IPS-NIHi11 (cell line): ENCODE measurements around the gene MPC2.

Source experiments
- DNase-seq: peaks from one replicate; pipeline ENCODE4 v3.0.0; 2012; ENCODE audit warnings: mixed read lengths, low spot score

The MPC2 gene

GRCh38 chr1:167936930-167937708 lies at the start of gene MPC2:
Gene MPC2, minus strand, starts transcription at chr1:167937072. Its CDS starts 1,231 bp downstream, at chr1:167935841.
- DNase-seq, result peak; percentile 70

- DNase-seq, result no peak
These were observed 48.1 kb upstream of the MPC2 start for GRCh38 chr1:167984886-167985489.

- no peak for DNase-seq
These were observed 47.0 kb upstream of the MPC2 start for GRCh38 chr1:167983797-167984420.

DNA sequence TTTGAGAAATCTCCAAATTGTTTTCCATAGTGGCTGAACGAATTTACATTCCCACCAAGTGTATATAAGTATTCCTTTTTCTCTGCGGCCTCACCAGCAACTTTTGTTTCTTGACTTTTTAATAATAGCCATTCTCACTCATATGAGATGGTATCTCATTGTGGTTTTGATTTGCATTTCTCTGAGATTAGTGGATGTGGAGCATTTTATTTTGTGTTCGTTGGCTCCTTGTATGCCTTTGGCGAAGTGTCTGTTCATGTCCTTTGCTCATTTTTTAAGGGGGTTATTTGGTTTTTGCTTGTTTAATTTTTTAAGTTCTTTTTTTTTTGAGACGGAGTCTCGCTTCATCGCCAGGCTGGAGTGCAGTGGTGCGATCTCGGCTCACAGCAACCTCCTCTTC lies 45.1 kb upstream of the MPC2 start:
- no peak for DNase-seq

DNA sequence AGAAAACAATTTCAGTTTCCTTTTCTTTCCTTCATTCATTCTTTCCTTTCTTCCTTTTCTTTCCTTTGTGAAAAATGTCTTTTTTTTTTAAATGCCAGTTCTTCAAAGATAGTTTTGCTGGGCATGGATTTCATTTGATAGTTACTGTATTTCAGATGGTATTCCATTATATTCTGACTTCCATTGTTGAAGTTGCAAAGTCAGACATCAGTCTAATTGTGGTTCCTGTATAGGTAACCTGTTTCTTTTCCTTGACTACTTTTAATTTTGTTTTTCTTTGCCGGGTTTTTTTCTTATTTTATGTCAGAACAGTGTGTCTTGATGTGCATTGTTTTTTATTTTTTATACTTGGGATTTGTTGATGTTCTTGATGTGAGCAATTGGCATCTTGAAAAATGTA lies 40.4 kb upstream of the MPC2 start:
- no peak for DNase-seq

GRCh38 chr1:167974698-167975097 lies 37.8 kb upstream of the MPC2 start:
- DNase-seq, result no peak

DNA sequence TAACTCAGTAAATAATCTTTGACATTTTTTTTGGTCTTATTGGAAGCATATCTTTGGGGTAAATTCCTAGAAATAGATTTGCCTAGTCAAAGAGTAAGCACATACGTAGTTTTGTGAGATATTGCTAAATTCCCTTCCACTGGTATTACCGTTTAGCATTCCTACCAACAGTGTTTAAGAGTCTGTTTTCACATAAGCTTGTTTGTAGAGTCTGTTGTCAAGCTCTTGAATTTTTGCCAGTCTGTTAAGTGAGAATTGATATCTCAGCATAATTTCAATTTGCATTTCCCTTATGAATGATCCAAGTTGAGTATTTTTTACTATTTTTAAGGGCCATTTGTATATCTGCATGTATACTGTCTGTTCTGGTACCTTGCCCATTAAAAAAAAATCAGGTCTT lies 37.0 kb upstream of the MPC2 start:
- no peak for DNase-seq

DNA sequence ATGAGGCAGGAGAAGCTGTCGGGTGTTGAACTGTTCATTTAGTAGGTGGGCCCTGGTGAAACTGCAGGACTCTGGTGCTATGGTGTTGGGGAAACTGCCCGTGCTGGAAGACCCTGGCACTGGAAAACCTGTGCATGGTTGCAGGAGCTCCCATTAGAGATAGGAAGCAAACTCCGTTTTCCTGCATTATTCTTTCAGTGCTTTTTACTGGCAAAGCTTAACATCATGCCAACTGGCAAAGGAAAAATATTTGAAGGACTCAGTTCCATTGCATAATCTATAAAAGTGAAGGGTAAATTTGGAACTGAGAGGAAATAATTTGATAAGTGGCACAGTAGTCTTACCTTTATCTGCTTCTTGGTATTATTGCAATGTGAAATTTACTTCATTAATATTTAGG lies 31.7 kb upstream of the MPC2 start:
- DNase-seq, result no peak

DNA sequence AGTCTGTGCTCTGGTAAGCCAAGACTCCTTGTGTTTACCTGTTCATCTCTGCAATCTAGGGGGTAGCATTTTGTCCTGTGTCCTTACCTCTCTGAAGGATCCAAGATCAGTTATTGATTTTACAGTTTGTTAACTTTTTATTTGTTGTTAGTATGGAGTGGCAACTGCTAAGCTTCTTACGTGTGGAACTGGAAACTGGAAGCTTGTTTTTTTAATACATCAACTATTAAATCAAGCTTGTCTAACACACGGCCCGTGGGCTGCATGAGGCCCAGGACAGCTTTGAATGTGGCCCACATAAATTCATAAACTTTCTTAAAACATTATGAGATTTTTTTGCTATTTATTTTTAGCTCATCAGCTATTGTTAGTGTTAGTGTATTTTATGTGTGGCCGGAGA lies 29.2 kb upstream of the MPC2 start:
- DNase-seq, result no peak

- no peak for DNase-seq
These were observed 27.8 kb upstream of the MPC2 start for GRCh38 chr1:167964646-167965045.

- no peak for DNase-seq
These were observed 20.8 kb upstream of the MPC2 start for GRCh38 chr1:167957710-167958109.

DNA sequence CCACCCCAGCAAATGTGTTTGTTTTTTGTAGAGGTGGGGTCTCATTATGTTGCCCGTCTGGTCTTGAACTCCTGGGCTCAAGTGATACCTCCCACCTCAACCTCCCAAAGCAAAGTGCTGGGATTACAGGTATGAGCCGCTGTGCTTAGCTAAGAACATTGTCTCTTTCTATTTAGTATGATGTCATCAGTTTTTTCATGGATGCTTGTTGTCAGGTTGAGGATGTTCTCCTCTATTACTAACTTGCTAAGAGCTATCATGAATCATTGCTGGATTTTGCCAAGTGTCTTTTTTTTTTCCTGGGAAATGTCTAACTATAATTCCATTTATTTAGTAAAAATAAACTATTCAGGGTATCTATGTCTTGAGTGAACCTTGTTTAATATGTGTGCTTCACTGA lies 19.0 kb upstream of the MPC2 start:
- DNase-seq, result no peak

- no peak for DNase-seq
These were observed 13.7 kb upstream of the MPC2 start for GRCh38 chr1:167950569-167950968.

DNA sequence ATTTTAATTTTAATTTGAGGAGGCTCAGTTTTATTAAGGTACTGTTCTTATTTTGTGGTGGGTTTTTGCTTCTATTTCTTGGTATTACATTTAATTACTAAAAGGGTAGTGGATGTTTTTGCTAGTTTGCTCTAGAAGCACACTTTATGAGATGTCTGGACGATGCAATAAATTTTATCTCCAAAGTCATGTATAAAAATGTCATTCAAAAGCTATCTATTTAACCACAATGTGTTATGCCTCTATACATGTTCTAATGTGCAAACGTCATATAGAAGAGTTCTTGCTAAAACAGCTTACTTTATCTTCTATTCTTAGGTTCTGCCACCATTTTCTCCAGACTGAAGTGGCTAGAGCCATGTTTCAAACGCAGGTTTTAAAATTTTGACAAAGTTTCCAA lies 12.9 kb upstream of the MPC2 start:
- DNase-seq, result no peak

GRCh38 chr1:167947733-167948132 lies 10.9 kb upstream of the MPC2 start:
- no peak for DNase-seq

DNA sequence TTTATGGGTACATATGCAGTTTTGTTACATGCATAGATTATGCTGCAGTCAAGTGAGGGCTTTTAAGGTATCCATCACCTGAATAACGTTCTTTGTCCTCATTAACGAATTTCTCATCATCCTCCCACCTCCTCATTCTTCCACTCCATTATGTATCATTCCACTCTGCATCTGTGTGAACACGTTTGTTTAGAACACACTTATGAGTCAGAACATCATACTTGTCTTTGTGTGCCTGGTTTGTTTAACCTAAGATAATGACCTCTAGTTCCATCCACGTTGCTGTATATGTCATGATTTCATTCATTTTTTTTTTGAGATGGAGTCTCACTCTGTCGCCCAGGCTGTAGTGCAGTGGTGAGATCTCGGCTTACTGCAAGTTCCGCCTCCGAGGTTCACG lies 6.7 kb upstream of the MPC2 start:
- DNase-seq, result no peak

- DNase-seq, result no peak
These were observed 3.4 kb upstream of the MPC2 start for GRCh38 chr1:167940264-167940663.

- DNase-seq, result no peak
These were observed 1.3 kb upstream of the MPC2 start for GRCh38 chr1:167938080-167938636.

DNA sequence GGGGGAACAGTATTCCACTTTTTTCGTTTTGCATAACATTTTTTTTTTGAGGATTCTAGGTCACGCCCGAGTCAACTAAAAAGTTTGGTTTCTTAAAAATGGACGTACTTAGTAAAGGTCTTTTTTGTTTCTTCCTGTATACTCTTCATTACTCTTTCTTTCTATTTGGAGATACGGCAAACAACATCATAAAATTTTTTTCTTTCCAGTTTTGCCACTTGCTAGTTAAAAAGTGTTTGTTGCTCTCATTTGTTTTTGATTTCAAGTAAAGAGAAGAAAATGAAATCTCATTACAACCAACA lies 788 bp upstream of the MPC2 start:
- no peak for DNase-seq

DNA sequence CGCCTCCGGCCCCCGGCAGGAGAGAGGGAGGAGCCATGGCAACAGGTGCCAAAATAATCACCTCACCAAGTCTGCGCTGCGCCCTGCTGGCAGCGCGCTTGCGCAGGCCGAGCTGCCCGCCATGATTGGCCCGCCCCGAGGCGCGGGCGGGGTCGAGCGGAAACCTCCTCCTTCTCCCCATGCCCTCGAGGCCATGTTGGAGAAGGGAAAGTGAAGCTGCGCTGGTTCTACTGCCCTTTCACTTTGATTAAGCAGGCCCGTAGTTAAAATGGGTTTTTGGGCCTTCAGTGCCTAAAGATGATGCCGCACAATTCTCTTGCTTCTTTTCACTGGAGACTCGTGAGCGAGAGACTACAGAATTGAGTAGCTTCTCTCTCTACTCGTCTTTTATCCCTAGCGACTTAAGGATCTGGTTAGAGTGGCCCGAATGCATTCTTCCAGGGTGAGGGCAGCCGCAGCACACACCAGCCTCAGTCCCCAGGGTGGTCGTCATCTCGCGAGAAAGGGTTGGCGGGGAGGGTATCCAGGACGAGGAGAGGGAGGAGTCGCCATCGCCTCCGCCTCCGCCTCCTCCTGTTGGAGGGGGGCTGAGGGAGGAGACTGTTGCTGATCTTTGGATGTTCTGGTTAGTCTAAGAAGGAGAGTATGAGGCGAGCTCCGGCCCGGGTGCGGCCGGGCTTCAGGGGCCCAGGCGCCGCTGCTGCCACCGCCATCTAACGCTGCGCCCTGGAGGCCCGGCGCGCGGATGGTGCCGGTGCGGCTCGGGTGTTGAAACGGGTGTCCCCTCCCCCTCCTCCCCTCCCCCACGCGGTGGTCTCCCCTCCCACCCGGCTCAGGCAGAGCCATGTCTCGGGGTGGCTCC lies 573 bp downstream of the MPC2 start, which contains the start of gene DCAF6:
Gene DCAF6 (plus strand): TSS at position 616 of the 862 bp plus-strand sequence. CDS start 229 bp downstream, at position 845.
- peak; percentile 98 for DNase-seq

GRCh38 chr1:167935216-167936067 lies 1.4 kb downstream of the MPC2 start:
- DNase-seq, result peak; percentile 39
